H1 (cell line): ENCODE data around the gene TLE2. TPM values are rescaled to one million over a fixed set of nuclear protein-coding genes. Genes with fewer than 3 reads are reported as not detected.

Experiments used
- RAD21 ChIP-seq, 2 experiments: IDR thresholded peaks in 1 of 2; conservative IDR thresholded peaks in 1 of 2; 2 replicates each; pipeline ENCODE4 v1.6.1; 2011; ENCODE audit warnings: low read depth in 2 of 2, low read length in 2 of 2, improper control_type of control experiment in 1 of 2, inconsistent platforms in 1 of 2, mild to moderate bottlenecking in 1 of 2, moderate library complexity in 1 of 2
- polyA plus RNA-seq, 7 experiments: library from polyadenylated mRNA; depleted of rRNA in 3 of 7; stranded (reverse) in 5 of 7; unstranded in 2 of 7; fragments of >200 nt in 5 of 7; fragments of 200-250 nt in 2 of 7; gene quantifications; 1 replicate in 5 of 7; 2 replicates in 1 of 7; 4 replicates in 1 of 7; pipeline versions ENCODE4 v1.2.1 to v1.2.3, GENCODE V29; 2011 to 2013; ENCODE audit warnings: missing spikeins in 2 of 7, mixed read lengths in 2 of 7
- total RNA-seq: library from RNA; stranded (reverse); fragmentation: NEBNext Ultra II Directional; extraction: Animal tissue kit (Norgen Biotek cat#: 25700); gene quantifications from 2 replicates; pipeline ENCODE4 v1.2.1, GENCODE V29; 2021

The TLE2 gene
- total and polyA plus RNA-seq, 2 of the 8 experiments (the other 6 are each of a cell fraction or from before 2014, with no cell fraction given): 8.0 to 11.5 TPM

GRCh38 chr19:3068071-3068470 is 39.0 kb upstream of the TLE2 start (continued):
- no peak for TF ChIP-seq RAD21 (IDR thresholded peaks at IDR 0.05 in 1 of 2, conservative IDR thresholded peaks at IDR 0.05 in 1 of 2; ENCODE audit: low read depth in 2 of 2, low read length in 2 of 2)
- TF ChIP-seq, all 59 proteins: peak for 0
